ENCODE results near the gene PIP5K1B. TPM values are rescaled to one million over a fixed set of nuclear protein-coding genes. Genes with fewer than 3 reads are reported as not detected.

Gene PIP5K1B
- total RNA-seq, 1 donor from 2014 or later: 2.1 TPM

DNA sequence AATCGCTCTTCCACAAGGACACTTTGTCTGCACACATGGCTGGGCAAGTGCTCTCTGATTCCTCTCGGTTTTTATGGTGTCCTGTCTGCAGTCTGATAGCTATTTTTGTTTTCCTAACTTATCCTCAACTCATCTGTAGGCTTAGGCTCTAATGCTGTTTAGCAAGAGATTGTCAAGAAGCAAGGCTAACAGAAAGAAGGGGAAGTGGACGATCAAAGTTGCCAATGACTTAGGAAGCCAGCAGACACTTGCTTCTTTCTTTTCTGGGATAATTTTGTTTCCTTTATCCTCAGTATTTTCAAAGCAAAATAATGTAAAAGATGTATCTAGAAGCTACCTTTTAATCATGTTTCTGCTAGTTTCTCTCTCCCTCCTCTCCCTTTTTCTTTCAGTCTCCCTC, 178.2 kb downstream of the PIP5K1B start:
- H3K27me3 ChIP-seq (ENCODE audit: control insufficient read depth in 3 of 3, insufficient read depth in 3 of 3, low read length in 3 of 3): no peaks in the 10 kb centered on the region
- H3K36me3 ChIP-seq (ENCODE audit: control insufficient read depth in 3 of 3, insufficient read depth in 3 of 3, low read length in 3 of 3): no peaks in the 10 kb centered on the region
- no peaks in the 10 kb centered on the region for H3K4me1 ChIP-seq (ENCODE audit: control insufficient read depth in 3 of 3, insufficient read depth in 3 of 3, low read length in 3 of 3)
- no peak overlapping the region for H3K4me3 ChIP-seq (ENCODE audit: low read length in 3 of 3)
- no peaks in the 10 kb centered on the region for H3K9me3 ChIP-seq (ENCODE audit: control insufficient read depth in 3 of 3, low read length in 3 of 3)
- H3K27ac ChIP-seq (ENCODE audit: low read depth, low read length): no peak overlapping the region
- no peak overlapping the region for H3K9ac ChIP-seq (ENCODE audit: low read depth in 1 of 3, low read length in 3 of 3)

DNA sequence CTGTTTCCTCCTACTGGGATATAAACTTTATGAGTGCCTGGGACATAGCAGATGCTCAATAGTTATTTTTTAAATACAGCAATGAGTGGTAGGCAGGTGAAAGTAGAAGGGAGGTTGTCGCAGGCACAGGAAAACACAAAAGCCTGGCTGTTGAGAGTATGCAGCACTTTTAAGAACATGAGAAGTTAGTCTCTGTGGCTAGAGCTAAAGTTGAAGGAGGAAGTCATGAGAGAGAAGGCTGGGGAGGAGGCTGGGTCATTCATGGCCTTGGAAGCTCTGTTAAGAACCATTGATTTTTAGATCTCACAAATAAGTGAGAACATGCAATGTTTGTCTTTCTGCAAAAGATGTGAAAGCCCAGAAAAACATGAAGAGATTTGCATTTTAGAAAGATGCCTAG, 182.2 kb downstream of the PIP5K1B start:
- H3K27ac ChIP-seq (ENCODE audit: low read depth, low read length): no peak overlapping the region
- H3K9me3 ChIP-seq (ENCODE audit: control insufficient read depth in 3 of 3, low read length in 3 of 3): no peaks in the 10 kb centered on the region
- no peaks in the 10 kb centered on the region for H3K4me1 ChIP-seq (ENCODE audit: control insufficient read depth in 3 of 3, insufficient read depth in 3 of 3, low read length in 3 of 3)
- no peaks in the 10 kb centered on the region for H3K27me3 ChIP-seq (ENCODE audit: control insufficient read depth in 3 of 3, insufficient read depth in 3 of 3, low read length in 3 of 3)
- no peak overlapping the region for H3K9ac ChIP-seq (ENCODE audit: low read depth in 1 of 3, low read length in 3 of 3)
- H3K36me3 ChIP-seq (ENCODE audit: control insufficient read depth in 3 of 3, insufficient read depth in 3 of 3, low read length in 3 of 3): no peaks in the 10 kb centered on the region
- H3K4me3 ChIP-seq (ENCODE audit: low read length in 3 of 3): no peak overlapping the region

DNA sequence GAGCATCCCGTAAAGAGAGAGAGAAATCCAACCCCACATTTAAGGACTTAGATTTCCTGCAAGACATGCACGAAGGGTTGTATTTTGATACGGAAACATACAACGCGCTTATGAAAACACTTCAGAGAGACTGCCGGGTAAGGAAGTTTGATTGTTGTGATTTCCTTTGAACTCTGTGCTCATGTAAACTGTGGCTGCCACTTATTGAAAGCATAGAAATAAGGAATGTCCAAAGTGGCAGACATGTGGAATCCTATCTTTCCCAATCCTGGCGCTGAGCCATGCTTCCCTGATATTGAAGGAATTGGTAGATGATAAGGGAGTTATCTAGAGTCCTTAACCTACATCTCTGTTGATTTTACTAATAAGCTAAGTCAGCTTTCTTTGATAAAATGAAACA, 189.5 kb downstream of the PIP5K1B start:
- no peaks in the 10 kb centered on the region for H3K9me3 ChIP-seq (ENCODE audit: control insufficient read depth in 3 of 3, low read length in 3 of 3)

DNA sequence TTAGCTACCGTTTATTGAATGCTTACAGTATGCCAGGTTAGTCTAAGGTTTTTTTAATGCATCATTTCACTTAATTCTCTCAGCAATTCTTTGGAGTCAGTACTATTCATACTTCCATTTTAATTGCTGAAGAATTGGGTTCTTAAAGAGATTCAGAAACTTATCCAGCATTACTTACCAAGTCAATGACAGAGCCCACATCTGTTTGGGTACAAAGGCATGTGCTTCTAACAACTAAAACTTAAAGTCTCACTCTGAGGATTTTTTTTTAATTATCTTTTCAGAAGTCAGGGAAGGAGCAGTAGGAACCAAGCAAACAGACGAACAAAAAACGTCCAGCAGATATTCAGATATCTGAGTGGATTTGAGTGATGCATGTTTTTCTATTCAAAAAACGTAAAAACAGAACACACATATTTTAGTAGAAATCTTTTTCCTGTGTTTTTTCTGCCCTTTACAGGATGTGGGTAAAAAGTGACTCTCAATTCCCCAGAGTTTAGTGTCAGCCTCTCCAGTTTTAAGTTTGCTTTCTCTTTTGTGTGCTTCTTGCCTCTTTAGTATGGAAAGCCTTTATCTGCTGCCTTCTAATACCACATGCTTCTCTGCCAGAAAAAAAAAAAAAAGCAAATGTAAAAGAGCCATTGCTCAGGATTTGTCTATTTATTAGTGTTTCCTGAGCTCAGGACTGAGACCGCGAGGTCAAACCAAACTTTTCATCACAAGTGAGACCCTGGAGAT, 190.9 kb downstream of the PIP5K1B start:
- Histone ChIP-seq H3K27ac (ENCODE audit: low read depth, low read length) (no peak overlapping the region), H3K27me3 (ENCODE audit: control insufficient read depth in 3 of 3, insufficient read depth in 3 of 3, low read length in 3 of 3) (no peaks in the 10 kb centered on the region), H3K4me1 (ENCODE audit: control insufficient read depth in 3 of 3, insufficient read depth in 3 of 3, low read length in 3 of 3) (no peaks in the 10 kb centered on the region), H3K4me3 (ENCODE audit: low read length in 3 of 3) (no peak overlapping the region), H3K9ac (ENCODE audit: low read depth in 1 of 3, low read length in 3 of 3) (no peak overlapping the region), H3K36me3 (ENCODE audit: control insufficient read depth in 3 of 3, insufficient read depth in 3 of 3, low read length in 3 of 3) (no peaks in the 10 kb centered on the region), H3K9me3 (ENCODE audit: control insufficient read depth in 3 of 3, low read length in 3 of 3) (no peaks in the 10 kb centered on the region)

More for the DNA sequence above, 189.5 kb downstream of the PIP5K1B start:
- no peak overlapping the region for H3K27ac ChIP-seq (ENCODE audit: low read depth, low read length)
- no peaks in the 10 kb centered on the region for H3K36me3 ChIP-seq (ENCODE audit: control insufficient read depth in 3 of 3, insufficient read depth in 3 of 3, low read length in 3 of 3)
- H3K27me3 ChIP-seq (ENCODE audit: control insufficient read depth in 3 of 3, insufficient read depth in 3 of 3, low read length in 3 of 3): no peaks in the 10 kb centered on the region
- no peak overlapping the region for H3K4me3 ChIP-seq (ENCODE audit: low read length in 3 of 3)
- no peak overlapping the region for H3K9ac ChIP-seq (ENCODE audit: low read depth in 1 of 3, low read length in 3 of 3)
- no peaks in the 10 kb centered on the region for H3K4me1 ChIP-seq (ENCODE audit: control insufficient read depth in 3 of 3, insufficient read depth in 3 of 3, low read length in 3 of 3)

DNA sequence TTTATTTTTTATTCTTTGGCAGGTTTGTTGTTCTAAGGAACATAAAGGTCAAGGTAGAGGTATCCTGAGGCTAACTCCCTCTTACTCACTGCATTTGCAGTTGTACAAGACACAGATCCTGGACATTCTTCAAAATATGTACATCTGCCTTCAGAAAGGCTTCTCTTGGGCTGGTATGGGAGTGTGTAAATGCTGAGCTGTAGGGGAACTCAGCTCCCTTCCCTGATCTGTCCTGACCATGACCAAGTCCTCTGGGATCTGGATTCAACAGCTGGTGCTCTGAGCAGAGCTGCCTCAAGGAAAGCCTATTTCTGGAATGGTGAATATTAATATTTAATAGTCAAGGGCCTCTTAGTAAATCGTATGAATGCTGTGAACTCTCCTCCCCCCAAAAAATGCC, 191.4 kb downstream of the PIP5K1B start:
- no peaks in the 10 kb centered on the region for H3K27me3 ChIP-seq (ENCODE audit: control insufficient read depth in 3 of 3, insufficient read depth in 3 of 3, low read length in 3 of 3)
- no peak overlapping the region for H3K27ac ChIP-seq (ENCODE audit: low read depth, low read length)
- no peak overlapping the region for H3K4me3 ChIP-seq (ENCODE audit: low read length in 3 of 3)

DNA sequence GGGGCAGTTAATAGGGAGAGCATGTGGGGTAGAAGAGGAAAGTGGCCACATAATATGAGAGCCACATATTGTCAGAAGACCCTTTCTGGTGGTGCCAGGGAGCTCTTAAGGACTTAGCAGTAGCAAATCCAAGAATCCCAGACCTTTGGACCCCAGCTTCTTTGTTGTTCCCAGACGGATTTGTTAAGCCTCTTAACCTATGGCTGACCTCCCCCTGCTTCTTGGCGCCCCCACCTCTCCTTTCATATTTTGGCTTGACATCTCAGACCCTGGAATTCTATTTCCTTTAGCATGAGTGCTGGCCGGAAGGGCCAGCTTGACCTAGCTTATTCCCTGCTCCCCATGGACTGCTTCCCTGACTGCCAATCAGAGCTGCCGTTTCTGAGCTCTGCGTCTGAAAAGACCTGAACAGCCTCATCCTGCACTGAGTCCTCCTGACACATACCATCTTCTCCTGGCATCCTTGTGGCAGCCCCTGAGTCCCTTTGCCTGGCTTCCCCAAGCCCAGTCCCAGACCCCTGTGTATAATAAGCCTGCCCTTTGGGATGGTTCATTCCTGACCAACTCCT, 192.6 kb downstream of the PIP5K1B start:
- Histone ChIP-seq H3K9ac (ENCODE audit: low read depth in 1 of 3, low read length in 3 of 3) (no peak overlapping the region), H3K27ac (ENCODE audit: low read depth, low read length) (no peak overlapping the region), H3K9me3 (ENCODE audit: control insufficient read depth in 3 of 3, low read length in 3 of 3) (no peaks in the 10 kb centered on the region), H3K27me3 (ENCODE audit: control insufficient read depth in 3 of 3, insufficient read depth in 3 of 3, low read length in 3 of 3) (no peaks in the 10 kb centered on the region), H3K36me3 (ENCODE audit: control insufficient read depth in 3 of 3, insufficient read depth in 3 of 3, low read length in 3 of 3) (no peaks in the 10 kb centered on the region), H3K4me1 (ENCODE audit: control insufficient read depth in 3 of 3, insufficient read depth in 3 of 3, low read length in 3 of 3) (no peaks in the 10 kb centered on the region), H3K4me3 (ENCODE audit: low read length in 3 of 3) (no peak overlapping the region)

More for the DNA sequence above, 191.4 kb downstream of the PIP5K1B start:
- Histone ChIP-seq H3K4me1 (ENCODE audit: control insufficient read depth in 3 of 3, insufficient read depth in 3 of 3, low read length in 3 of 3) (no peaks in the 10 kb centered on the region), H3K36me3 (ENCODE audit: control insufficient read depth in 3 of 3, insufficient read depth in 3 of 3, low read length in 3 of 3) (no peaks in the 10 kb centered on the region), H3K9ac (ENCODE audit: low read depth in 1 of 3, low read length in 3 of 3) (no peak overlapping the region), H3K9me3 (ENCODE audit: control insufficient read depth in 3 of 3, low read length in 3 of 3) (no peaks in the 10 kb centered on the region)

DNA sequence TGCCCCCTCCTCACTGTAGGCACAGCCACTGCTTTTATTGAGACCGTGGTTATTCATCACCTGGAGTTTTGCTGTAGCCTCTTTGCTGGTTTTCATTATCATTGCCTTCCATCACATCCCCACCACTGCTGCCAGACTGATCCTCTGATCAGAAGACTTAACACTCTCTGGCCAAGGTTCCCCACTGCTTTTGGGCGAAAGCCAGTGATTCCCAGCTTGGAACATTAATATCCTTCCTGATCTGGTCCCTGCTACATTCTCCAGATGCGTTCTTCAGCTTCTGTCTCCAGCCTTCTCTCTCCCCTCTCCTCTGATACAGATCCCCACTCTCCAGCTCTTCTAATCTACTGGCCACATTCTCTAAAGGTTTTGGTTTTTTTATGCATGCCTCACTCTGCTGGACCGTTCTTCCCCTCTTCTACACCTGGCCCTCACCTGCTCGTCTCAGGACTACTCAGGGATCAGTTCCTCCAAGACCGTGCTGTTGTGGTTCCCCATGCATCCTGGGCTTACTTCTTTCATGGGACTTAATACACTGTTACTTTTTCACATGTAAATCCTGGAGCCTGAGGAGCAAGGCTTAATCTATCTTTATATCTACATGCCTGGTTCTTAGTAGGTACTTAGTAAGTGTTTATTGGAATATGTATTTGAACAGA, 193.9 kb downstream of the PIP5K1B start:
- Histone ChIP-seq H3K9ac (ENCODE audit: low read depth in 1 of 3, low read length in 3 of 3) (no peak overlapping the region), H3K4me3 (ENCODE audit: low read length in 3 of 3) (no peak overlapping the region), H3K27me3 (ENCODE audit: control insufficient read depth in 3 of 3, insufficient read depth in 3 of 3, low read length in 3 of 3) (no peaks in the 10 kb centered on the region), H3K36me3 (ENCODE audit: control insufficient read depth in 3 of 3, insufficient read depth in 3 of 3, low read length in 3 of 3) (no peaks in the 10 kb centered on the region), H3K27ac (ENCODE audit: low read depth, low read length) (no peak overlapping the region), H3K9me3 (ENCODE audit: control insufficient read depth in 3 of 3, low read length in 3 of 3) (no peaks in the 10 kb centered on the region), H3K4me1 (ENCODE audit: control insufficient read depth in 3 of 3, insufficient read depth in 3 of 3, low read length in 3 of 3) (no peaks in the 10 kb centered on the region)

DNA sequence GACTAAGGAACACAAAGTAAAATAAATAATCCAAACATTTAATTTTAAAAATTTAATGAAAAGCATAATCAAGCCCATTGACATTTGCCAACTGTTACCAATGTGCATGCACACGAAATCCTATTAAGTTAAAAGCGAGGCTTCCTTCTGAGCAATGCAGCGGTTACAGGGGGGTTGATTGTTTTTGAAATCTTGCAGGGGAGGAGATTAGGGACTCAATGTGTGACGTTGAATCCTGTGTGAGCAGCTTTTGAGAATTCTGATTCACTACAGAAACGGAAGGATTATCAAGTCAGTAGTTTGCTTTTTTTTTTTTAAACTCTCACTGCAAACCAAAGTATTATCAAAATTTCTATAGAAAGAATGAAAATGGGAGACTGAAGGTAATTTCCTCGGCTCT, 199.4 kb downstream of the PIP5K1B start:
- Histone ChIP-seq H3K36me3 (ENCODE audit: control insufficient read depth in 3 of 3, insufficient read depth in 3 of 3, low read length in 3 of 3) (no peaks in the 10 kb centered on the region), H3K9ac (ENCODE audit: low read depth in 1 of 3, low read length in 3 of 3) (no peak overlapping the region), H3K4me1 (ENCODE audit: control insufficient read depth in 3 of 3, insufficient read depth in 3 of 3, low read length in 3 of 3) (no peaks in the 10 kb centered on the region), H3K27ac (ENCODE audit: low read depth, low read length) (no peak overlapping the region), H3K9me3 (ENCODE audit: control insufficient read depth in 3 of 3, low read length in 3 of 3) (no peaks in the 10 kb centered on the region), H3K27me3 (ENCODE audit: control insufficient read depth in 3 of 3, insufficient read depth in 3 of 3, low read length in 3 of 3) (no peaks in the 10 kb centered on the region), H3K4me3 (ENCODE audit: low read length in 3 of 3) (no peak overlapping the region)

DNA sequence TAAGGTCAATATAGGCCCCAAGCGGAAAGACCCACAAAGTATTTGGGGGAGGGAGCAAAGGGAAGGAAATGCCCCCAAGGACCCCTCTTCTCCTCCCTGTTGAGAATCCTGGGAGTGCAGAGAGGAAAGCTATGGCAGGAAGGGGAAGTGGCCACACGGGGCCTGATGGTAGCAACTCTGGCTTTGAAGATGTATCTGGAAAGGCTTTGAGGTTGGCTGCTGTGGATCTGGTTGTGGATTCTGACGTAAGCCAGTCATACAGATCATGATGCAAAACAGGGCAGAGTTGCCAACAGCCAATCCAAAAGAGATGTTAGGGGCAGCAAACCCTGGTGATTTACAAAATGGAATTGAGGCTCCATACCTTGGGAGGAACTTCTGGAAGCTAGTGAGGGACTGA, 200.1 kb downstream of the PIP5K1B start:
- no peaks in the 10 kb centered on the region for H3K4me1 ChIP-seq (ENCODE audit: control insufficient read depth in 3 of 3, insufficient read depth in 3 of 3, low read length in 3 of 3)
- no peaks in the 10 kb centered on the region for H3K27me3 ChIP-seq (ENCODE audit: control insufficient read depth in 3 of 3, insufficient read depth in 3 of 3, low read length in 3 of 3)
- no peaks in the 10 kb centered on the region for H3K9me3 ChIP-seq (ENCODE audit: control insufficient read depth in 3 of 3, low read length in 3 of 3)
- H3K27ac ChIP-seq (ENCODE audit: low read depth, low read length): no peak overlapping the region
- H3K4me3 ChIP-seq (ENCODE audit: low read length in 3 of 3): no peak overlapping the region
- no peak overlapping the region for H3K9ac ChIP-seq (ENCODE audit: low read depth in 1 of 3, low read length in 3 of 3)
- H3K36me3 ChIP-seq (ENCODE audit: control insufficient read depth in 3 of 3, insufficient read depth in 3 of 3, low read length in 3 of 3): no peaks in the 10 kb centered on the region

DNA sequence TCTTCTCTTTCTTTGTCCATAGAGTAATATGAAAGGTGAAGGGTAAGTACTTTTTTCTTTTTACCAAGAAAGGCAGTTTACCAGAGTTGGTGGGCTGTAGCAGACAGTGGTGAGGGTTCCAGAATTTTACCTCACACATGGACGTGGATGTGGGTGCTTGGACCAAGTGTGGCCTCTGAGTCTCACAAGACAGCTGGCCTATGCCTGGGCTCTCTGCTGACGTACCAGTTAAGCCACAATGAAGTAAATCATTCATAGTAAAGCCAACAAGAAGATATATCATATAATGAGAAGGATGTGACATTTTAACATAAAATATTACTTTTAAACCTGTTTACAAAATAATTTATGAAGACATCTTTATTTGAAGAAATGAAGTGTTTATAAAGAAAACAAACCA, 202.9 kb downstream of the PIP5K1B start:
- Histone ChIP-seq H3K4me3 (ENCODE audit: low read length in 3 of 3) (no peak overlapping the region), H3K4me1 (ENCODE audit: control insufficient read depth in 3 of 3, insufficient read depth in 3 of 3, low read length in 3 of 3) (peaks cover 0 to 3% (median 0%) of the 10 kb centered on the region in 3 donors), H3K36me3 (ENCODE audit: control insufficient read depth in 3 of 3, insufficient read depth in 3 of 3, low read length in 3 of 3) (no peaks in the 10 kb centered on the region), H3K27ac (ENCODE audit: low read depth, low read length) (no peak overlapping the region), H3K27me3 (ENCODE audit: control insufficient read depth in 3 of 3, insufficient read depth in 3 of 3, low read length in 3 of 3) (no peaks in the 10 kb centered on the region), H3K9ac (ENCODE audit: low read depth in 1 of 3, low read length in 3 of 3) (no peak overlapping the region), H3K9me3 (ENCODE audit: control insufficient read depth in 3 of 3, low read length in 3 of 3) (no peaks in the 10 kb centered on the region)

Data from skeletal muscle tissue (tissue), 4 donors.